CD4-positive, alpha-beta T cell treated with Interleukin-2 at 100 ng/mL for 4 hours (primary cell): ENCODE data around the gene CDIP1.

Source experiments
- DNase-seq: peaks from one replicate; pipeline ENCODE4 v3.0.0-alpha.2; 2020; ENCODE audit warnings: low spot score

CDIP1 gene

DNA sequence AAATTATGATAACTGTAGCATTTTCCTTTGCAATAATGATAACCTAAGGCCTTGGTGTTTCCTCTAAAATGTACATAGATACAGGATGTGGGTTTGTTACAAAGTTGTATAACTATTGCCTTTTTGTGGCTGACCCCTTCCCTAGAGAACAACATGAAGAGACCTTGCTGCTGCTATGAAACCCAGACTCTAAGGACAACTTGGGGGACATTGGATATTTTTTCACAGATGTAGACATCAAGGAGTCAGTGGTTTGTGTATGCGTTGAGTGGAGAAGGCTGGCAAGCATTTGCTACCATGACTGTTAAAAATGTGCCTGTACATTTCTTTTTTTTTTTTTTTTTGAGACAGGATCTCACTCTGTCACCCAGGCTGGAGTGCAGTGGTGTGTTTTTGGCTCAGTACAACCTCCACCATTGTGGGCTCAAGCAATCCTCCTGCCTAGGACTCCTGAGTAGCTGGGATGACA is 50.0 kb downstream of the CDIP1 start:
- DNase-seq: peak; percentile 34

DNA sequence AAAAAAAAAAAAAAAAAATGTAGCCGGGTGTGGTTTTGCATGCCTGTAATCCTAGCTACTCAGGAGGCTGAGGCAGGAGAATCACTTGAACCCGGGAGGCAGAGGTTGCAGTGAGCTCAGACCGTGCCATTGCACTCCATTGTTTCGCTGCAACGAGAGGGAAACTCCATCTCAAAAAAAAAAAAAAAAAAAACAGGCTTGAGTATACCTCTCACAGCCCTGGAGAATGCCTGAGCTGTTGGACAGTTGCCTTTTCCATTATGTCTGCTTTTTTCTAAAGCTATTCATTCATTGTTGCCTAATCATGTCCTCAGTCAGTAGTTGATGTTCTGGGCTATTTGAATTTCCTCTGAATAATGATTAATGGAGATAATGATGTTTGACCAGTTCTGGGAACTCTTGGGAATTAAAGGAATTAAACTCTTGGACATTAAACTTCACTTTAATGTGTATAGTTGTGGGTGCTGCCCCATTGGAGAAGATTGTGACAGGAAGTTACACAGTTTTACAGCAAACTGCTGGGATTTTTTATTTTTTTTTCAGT is 50.5 kb downstream of the CDIP1 start:
- DNase-seq: no peak

DNA sequence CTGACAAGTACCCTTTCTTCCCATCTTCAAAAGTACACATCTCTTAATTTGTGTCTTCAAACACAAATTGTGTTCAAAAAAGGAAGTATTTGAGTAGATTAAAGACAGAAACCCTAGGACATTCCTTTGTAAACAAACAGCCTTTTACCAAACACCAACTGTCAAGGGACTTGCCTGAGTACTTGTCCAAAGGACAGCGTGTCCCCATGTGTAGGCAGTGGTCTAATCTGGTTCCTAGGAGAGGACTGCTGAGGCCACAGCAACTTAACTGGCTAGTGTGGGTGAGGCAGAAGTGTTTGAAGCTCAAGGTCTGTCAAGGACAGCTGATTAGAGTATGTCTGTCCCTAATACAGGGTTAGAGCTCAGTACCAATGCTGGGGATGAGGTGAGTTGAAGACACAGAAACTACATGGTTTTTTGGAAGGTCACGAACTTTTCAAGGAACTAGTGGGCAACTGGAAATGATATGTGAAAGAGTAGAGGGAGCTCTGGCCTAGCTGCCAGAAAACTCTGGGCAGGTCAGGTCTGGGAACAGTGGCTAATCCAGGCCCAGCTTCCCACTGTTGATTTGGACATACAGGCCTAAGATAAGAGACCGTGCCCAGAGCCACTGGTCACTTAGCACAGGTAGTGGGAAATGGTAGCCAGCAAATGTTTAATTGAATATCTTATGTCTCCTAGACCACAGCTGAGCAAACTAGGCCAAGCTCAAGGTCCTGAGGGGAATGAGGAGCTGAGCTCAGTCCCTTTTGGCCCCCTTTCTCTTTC is 52.3 kb downstream of the CDIP1 start:
- DNase-seq: no peak

DNA sequence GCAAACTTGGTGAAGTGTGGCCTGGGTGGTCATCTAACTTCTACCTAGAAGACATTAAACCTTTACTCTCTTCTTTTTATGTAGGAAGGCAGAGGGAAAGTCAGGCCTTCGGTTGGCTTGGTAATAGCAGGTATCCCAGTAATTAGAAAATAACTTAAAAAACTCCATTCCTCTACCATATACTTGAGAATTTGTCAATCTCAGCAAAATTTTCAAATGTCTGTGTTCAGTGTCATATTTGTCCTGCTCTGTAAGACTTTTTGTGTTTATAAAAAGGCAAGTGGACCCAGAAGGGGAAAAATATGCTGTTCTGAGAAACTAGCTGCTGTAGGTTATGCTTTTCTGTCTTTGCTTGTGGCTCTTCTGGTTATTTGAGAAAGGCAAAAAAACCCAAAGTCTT is 56.6 kb downstream of the CDIP1 start:
- no peak for DNase-seq

DNA sequence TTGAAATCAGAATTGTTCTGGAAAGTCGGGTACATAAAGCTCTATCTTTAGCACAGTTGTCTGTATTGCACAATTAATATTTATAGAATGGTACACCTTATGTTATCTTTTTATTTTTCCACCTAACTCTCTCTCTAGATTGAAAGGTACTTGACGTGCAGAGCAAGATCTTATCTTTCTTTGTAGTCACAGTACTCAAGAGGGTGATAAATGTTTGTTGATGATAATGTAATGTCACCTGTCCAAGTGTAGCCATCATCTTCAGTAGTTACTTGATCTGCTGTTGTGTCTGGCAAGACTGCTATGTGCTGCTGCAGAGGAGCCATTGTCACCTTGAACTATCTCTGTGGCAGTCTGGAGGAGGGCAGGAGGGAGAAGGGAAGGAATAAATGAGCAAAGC is 57.0 kb downstream of the CDIP1 start:
- DNase-seq: no peak

DNA sequence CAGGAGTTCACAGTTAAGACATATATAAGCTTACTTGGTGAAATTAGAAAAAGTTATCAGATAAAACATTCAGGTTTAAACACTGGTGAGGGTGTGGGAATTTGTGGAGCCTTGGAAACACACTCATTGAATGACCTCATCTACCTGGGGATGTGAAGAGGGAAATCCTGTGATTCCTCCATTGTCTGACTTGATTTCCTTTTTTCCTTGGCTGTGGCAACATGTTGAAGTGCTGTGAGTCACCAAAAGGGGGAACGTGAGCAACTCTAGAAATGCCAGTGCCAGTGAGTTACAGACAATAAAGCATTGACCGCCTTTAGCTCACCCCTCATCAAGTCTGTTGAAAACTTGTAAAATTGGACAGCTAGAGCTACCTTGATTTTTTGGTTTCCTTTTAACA is 60.6 kb downstream of the CDIP1 start:
- DNase-seq: peak; percentile 43

DNA sequence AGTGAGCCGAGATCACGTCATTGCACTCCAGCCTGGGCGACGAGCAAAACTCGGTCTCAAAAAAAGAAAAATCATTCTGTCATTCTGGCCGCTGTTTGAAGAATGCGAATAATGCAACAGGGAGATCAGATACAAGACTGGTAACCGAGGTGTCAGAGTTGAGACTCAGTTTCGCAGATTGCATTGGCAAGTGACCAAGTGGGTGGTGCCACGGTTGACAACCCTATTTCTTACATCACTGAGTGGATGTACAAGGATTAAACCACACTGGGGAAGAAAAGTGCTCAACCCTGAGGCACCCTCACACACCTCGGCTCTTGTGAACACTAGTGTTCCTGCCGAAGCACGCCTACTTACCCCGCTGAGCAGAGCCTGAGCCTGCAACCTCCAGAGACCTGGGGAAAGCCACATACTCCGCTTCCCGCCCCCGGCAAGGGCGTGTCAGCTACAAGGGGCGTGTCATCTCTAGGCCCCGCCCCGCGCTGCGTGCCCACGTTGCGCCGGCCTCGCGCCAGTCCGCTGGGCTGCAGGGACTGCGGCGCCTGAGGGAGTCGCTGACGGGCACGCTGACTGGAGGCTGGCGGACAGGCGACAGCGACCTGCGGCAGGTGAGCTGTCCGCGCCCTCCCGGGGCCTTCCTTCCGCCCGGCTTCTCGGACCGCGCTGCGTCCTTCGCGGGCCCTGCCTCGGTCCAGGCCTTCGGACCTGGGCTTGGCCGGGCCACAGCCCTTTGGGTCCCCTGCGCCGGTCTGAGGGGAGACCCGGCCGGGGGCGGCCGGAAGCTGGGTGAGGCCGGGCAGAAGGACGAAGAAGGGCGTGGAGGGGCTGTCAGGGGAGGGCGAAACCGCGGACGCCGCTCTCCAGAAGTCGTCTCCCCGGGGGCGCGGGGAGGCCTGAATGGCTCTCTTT is 62.4 kb downstream of the CDIP1 start, which contains the start of gene HMOX2:
HMOX2 (plus strand) TSS at position 519 of the 909 bp plus-strand sequence. CDS start 29,127 bp downstream, outside the sequence.
- peak; percentile 96 for DNase-seq

DNA sequence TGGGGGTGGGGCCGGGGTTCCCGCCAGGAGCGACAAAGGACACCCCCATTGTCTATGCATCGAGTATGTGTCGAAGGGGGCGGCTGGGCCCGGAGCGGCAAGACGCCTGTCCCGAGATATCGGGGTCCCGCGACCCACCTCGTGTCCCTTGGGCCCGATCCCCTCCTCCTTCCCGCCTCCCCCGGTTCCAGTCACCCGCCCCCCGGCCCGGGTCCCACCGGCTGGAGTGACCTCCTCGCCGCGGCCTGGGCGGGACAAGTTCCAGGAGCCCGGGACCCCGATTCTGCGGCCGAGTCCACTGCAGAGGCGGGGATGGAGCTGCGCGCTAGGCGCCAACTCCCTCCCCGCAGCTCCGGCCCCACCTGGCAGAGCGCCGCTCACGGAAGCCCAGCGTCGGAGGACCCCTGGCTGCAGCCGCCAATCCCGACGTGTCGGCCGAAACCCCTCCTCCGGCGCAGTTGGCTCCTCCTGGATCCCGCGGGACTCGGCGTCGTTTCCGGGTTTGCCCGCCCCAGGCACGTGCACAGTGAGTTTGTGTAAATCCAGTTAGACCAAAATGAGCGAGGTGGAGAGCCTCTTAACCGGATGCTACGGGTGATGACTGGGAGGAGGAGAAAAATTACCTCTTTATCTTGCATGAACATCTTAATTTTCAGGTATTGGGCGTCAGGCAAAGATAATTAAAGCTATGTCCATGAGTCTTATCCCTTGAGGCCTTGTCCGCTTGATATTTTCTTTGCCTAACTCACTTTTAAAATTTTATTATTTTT is 64.2 kb downstream of the CDIP1 start, which contains the start of gene NMRAL1:
NMRAL1 (minus strand) TSS at position 434 of the 770 bp plus-strand sequence. CDS start 493 bp downstream, outside the sequence.
- DNase-seq: peak; percentile 86

DNA sequence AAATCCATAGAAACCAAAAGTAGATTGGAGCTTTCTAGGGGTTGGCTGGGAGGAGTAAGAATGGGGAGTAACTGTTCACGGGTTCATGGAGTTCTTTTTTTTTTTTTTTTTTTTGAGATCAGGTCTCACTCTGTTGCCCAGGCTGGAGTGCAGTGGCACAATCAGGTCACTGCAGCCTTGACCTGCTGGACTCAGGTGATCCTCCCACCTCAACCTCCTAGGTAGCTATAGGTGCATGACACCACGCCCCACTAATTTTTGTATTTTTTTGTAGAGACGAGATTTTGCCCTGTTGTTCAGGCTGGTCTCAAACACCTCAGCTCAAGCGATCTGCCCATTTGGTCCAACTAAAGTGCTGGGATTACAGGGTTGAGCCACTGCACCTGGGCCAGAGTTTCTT is 65.7 kb downstream of the CDIP1 start:
- no peak for DNase-seq

DNA sequence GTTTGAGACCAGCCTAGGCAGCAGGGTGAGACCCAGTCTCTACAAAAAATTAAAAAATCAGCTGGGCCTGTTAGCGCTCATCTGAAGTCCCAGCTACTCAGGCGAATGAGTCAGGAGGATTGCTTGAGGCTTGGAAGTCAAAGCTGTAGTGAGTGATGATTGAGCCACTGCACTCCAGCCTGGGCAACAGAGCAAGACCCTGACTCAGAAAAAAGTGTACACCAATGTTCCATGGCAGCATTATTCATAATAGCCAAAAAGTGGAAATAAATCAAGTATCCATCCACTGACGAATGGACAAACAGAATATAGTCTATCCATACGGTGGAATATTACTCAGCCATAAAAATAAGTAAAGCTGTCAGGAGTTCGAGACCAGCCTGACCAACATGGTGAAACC is 66.7 kb downstream of the CDIP1 start:
- no peak for DNase-seq

DNA sequence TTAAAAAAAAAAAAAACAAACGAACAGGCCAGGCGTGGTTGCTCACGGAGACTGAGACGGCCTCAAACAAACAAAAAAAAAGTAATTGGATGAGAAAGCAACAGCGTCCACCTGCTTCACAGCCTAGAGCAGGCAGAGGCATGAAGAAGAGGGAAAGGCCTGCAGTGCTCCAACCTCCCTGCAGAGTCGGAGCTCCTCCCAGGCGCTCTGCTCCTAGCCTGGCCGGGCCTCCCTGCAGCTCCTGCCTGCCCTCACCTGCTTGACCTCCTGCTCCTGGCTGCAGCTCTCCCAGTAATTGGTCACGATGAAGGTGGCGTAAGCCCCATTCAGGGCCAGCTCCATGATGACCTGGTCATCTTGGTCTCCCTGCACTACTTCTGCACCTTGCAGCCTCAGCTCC is 69.6 kb downstream of the CDIP1 start:
- DNase-seq: no peak

DNA sequence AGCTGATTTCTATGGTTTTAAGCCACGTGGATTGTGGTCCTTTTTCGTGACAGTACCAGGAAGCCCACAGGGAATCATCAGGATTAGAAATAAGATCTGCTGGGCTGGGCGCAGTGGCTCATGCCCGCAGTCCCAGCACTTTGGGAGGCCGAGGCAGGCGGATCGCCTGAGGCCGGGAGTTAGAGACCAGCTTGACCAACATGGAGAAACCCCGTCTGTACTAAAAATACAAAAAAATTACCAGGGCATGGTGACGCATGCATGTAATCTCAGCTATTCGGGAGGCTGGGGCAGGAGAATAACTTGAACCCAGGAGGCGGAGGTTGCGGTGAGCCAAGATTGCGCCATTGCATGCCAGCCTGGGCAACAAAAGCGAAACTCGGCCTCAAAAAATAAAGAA is 70.7 kb downstream of the CDIP1 start:
- no peak for DNase-seq

DNA sequence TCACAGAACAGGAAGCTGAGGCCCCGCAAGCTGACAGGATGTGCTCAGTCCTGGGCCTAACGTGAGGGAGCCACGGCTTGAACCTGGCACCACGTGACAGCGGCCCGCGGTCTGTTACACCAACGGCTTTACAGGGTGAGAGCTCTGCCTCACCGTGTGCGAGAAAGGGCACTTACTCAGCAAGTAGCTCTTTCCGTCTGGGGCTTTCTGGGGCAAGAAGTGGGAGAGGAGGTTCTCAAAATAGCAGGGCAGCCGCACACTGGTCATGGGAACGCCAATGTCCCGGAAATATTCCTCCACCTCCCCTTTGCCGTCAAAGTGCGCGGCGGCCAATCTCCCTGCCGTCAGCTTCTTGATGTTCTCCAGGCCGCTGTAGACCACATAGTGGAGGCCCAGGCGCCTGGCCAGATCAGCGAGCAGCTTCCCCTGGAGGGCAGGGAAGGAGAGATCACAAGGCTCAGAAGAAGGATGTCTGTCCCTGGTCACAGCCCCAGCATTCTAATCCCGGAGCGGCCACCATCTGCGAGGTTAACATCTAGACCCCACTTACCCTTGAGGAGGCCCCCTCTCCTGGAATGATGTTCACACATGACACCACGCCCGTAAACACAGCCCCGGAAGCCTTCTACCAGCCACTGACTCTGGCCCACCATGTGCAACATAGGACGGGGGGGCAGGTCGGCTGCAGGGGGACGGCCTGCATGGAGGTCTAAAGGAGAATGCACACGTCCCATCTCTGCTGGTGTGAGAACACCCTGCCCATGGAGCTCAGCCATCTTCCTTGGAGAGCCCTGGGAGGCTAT is 72.4 kb downstream of the CDIP1 start:
- DNase-seq: peak; percentile 79

DNA sequence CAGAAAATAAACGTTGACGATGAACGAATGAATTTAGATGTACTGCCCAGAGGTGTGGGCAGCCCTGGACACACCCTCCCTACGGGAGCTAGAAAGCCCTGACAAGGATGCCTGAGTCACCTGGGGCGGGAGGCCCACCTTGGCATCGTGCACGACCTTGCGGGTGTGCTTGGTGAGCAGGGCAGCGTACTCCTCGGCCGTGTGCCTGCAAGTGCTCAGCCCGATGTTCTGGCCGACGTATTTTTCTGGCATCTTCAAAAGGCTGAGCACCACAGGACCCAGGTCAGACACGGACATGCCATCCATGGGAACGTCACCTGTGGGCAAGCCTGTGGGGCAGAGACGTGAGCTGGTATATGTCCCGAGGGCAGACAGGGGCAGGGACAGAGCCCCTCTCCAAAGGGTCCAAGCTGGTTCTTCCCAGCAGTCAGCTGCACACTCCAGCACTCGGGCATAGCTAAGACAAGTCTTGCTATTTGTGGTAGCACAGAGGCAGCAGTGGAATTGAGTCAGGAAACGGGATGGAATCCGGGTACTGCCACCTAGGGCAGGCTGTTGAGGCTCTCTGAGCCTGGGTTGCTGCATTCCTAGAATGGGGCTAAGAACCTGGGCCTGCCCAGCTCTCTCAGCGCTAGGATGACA is 74.9 kb downstream of the CDIP1 start:
- no peak for DNase-seq

DNA sequence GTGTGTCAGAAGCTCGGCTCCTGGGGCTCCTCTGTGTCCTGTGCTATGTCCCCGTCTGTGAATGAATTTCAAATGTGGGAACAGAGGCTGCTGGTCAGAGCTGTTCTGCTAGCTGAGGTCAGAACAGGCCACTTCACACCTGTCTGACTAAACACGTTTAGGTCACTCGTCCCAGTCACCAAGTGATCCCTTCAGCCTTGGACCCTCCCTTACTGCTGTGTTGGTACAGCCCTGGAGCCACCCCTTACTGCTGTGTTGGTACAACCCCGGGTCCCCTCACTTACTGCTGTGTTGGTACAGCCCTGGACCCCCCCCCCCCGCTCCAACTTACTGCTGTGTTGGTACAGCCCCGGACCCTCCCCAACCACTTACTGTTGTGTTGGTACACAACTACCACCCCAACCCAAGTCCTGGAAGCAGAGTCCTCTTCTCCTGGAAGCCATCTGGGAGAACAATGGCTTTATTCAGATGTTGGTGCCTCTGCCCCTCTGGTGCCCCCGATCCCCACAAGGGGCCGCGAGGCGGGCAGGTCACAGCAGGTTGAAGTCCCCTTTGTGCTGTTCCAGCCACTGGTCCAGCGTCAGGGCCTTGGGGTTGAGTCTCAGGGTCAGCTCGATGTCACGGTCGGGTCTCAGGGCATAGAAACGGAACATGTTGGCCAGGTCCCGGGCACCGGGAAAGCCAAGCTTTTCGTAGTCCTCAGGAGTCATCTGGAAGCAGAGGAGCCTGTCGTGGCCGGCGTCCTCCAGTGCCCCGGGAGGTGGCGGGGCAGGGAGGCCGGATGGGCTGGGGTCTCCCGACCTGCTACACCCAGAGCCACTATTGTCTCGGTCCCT is 77.1 kb downstream of the CDIP1 start:
- DNase-seq: no peak

DNA sequence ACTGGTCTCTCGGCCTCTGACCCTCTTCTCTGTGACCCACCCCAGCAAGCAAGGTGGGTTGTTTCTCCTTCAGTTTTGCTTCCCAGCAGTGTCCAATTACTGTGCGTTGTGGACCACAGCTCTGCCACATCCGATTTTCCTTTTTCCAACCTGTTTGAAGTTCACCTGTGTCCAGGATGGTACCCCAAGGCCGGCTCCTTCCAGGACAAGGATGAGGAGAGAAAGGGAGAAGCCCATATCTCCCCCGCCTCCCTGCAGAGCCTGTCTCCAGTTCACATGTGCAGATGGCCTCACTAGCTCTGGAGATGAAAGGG is 77.7 kb downstream of the CDIP1 start:
- DNase-seq: no peak
